Fibroblast of skin of left biceps (primary cell): ENCODE data around the gene FAM83C.

Experiments
- DNase-seq, 2 experiments: peaks; one replicate each; pipeline ENCODE4 v3.0.0-alpha.2; 2013; ENCODE audit warnings: low read depth in 2 of 2

The FAM83C gene

GRCh38 chr20:35298264-35298663, 6.0 kb upstream of the FAM83C start:
- DNase-seq, result no peak

GRCh38 chr20:35297740-35298139, 5.5 kb upstream of the FAM83C start:
- no peak for DNase-seq

- no peak for DNase-seq
Observed at GRCh38 chr20:35297155-35297554, 4.9 kb upstream of the FAM83C start.

- no peak for DNase-seq
Observed at GRCh38 chr20:35296101-35296554, 3.9 kb upstream of the FAM83C start.

- no peak for DNase-seq
Observed at GRCh38 chr20:35295674-35296073, 3.4 kb upstream of the FAM83C start.

GRCh38 chr20:35295058-35295457, 2.8 kb upstream of the FAM83C start:
- no peak for DNase-seq

GRCh38 chr20:35294293-35294685, 2.1 kb upstream of the FAM83C start:
- DNase-seq, result no peak

- no peak for DNase-seq
Observed at GRCh38 chr20:35293303-35294292, 1.4 kb upstream of the FAM83C start.

GRCh38 chr20:35292504-35293285, 470 bp upstream of the FAM83C start:
- DNase-seq, result no peak

- DNase-seq, result no peak
Observed at GRCh38 chr20:35290887-35291417, 1.3 kb downstream of the FAM83C start.

GRCh38 chr20:35290186-35290886, 1.9 kb downstream of the FAM83C start:
- no peak for DNase-seq

GRCh38 chr20:35288325-35289060, 3.7 kb downstream of the FAM83C start:
- DNase-seq, result no peak

GRCh38 chr20:35287509-35288324, 4.5 kb downstream of the FAM83C start:
- DNase-seq, result no peak

- no peak for DNase-seq
Observed at GRCh38 chr20:35286899-35287508, 5.2 kb downstream of the FAM83C start.

GRCh38 chr20:35286077-35286898, 5.9 kb downstream of the FAM83C start:
- no peak for DNase-seq

- DNase-seq, result no peak
Observed at GRCh38 chr20:35285806-35286076, 6.5 kb downstream of the FAM83C start.

GRCh38 chr20:35284992-35285805, 7.0 kb downstream of the FAM83C start:
- DNase-seq, result no peak
